Tibial nerve (tissue), 3 donors: ENCODE data around the gene MAGI2.

ENCODE experiments used
- CTCF ChIP-seq, 5 experiments: fragments of 200-600 bp in 3 of 5; fragments of 450-650 bp in 2 of 5; sonication (generic) in 3 of 5; IDR thresholded peaks; one replicate each; pipeline ENCODE4 v1.5.1; 2016 to 2019; ENCODE audit warnings: antibody characterized with exemption in 5 of 5, mild to moderate bottlenecking in 3 of 5, moderate library complexity in 2 of 5
- POLR2A ChIP-seq, 2 donors: fragments of 450-650 bp; IDR thresholded peaks; one replicate each; pipeline ENCODE4 v1.6.1; 2017; ENCODE audit warnings: antibody characterized with exemption in 2 of 2, mild to moderate bottlenecking in 2 of 2, moderate library complexity in 2 of 2

GRCh38 chr7:78111386-78111785 lies 1342.1 kb downstream of the MAGI2 start:
- TF ChIP-seq POLR2A (IDR thresholded peaks at IDR 0.05): no peak
- no peak for TF ChIP-seq CTCF (IDR thresholded peaks at IDR 0.05)
